Suprapubic skin (tissue), 4 donors: ENCODE measurements around the gene TMEM213. TPM values are rescaled to one million over a fixed set of nuclear protein-coding genes. Genes with fewer than 3 reads are reported as not detected.
"Not testable (repeated sequence)": the region's sequence is repeated elsewhere in the genome, so short reads cannot be mapped to it uniquely, and the experiment has no call there.

ENCODE experiments used
- DNase-seq, 2 donors: peaks; one replicate each; pipeline ENCODE4 v3.0.0-alpha.2; 2019; ENCODE audit warnings: low spot score in 2 of 2
- H3K27ac ChIP-seq: fragments of 200-600 bp; sonication (generic); one replicate; pipeline ENCODE4 v1.5.1; 2019
- H3K27me3 ChIP-seq: fragments of 200-600 bp; sonication (generic); one replicate; pipeline ENCODE4 v1.5.1; 2019
- H3K36me3 ChIP-seq: fragments of 200-600 bp; sonication (generic); one replicate; pipeline ENCODE4 v1.5.1; 2019
- H3K4me1 ChIP-seq: fragments of 200-600 bp; sonication (generic); one replicate; pipeline ENCODE4 v1.5.1; 2019
- H3K4me3 ChIP-seq: fragments of 200-600 bp; sonication (generic); one replicate; pipeline ENCODE4 v1.5.1; 2019; ENCODE audit warnings: mild to moderate bottlenecking
- H3K9me3 ChIP-seq: fragments of 200-600 bp; sonication (generic); one replicate; pipeline ENCODE4 v1.5.1; 2019
- CTCF ChIP-seq, 2 donors: fragments of 200-600 bp in 1 of 2; fragments of 450-650 bp in 1 of 2; sonication (generic) in 1 of 2; IDR thresholded peaks; one replicate each; pipeline ENCODE4 v1.5.1; 2016 to 2019; ENCODE audit warnings: antibody characterized with exemption in 2 of 2, mild to moderate bottlenecking in 1 of 2, moderate library complexity in 1 of 2
- EP300 ChIP-seq: sonication (generic); formaldehyde crosslinking; IDR thresholded peaks from one replicate; pipeline ENCODE4 v1.6.1; 2017; ENCODE audit warnings: antibody characterized with exemption
- POLR2A ChIP-seq, 2 donors: fragments of 450-650 bp; IDR thresholded peaks; one replicate each; pipeline ENCODE4 v1.6.1; 2017; ENCODE audit warnings: antibody characterized with exemption in 2 of 2, mild to moderate bottlenecking in 2 of 2, moderate library complexity in 2 of 2
- POLR2AphosphoS5 ChIP-seq, 3 donors: sonication (generic); formaldehyde crosslinking; IDR thresholded peaks; one replicate each; pipeline ENCODE4 v1.6.1; 2017; ENCODE audit warnings: antibody characterized with exemption in 3 of 3
- WGBS: methylation state at CpG from one replicate; pipeline ENCODE4 v1.1.5; 2018; 5-methylcytosine and 5-hydroxymethylcytosine counted together
- total RNA-seq, 4 donors: library from RNA; depleted of rRNA; stranded (reverse); fragments of >200 nt; gene quantifications; one replicate each; pipeline ENCODE4 v1.1.0, GENCODE V29; 2016

Gene TMEM213
- total RNA-seq, 4 donors from 2014 or later: 11.4 to 20.8 (median 14.8) TPM

DNA sequence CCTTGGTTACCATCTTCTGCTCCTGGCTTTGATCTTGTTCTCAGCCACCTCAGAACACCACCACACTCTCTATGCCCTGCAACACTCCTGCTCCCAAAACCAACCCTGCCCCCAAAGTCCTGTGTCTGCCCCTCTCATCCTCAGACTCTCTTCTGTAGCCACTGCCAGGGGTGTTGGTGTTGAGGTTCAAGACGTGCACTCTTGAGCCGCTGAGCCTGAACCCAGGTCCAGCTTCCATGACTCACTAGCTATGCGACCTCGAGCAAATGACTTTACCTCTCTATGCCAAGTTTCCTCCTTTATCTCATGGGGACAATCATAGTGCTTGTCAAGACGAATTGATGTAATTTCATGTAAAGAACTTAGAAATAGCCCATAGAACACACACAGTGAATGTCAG is 1.0 kb downstream of the TMEM213 start:
- H3K27me3 ChIP-seq: no peaks in the 10 kb centered on the region
- WGBS: 62% methylated on average over 5 of the region's 5 CpGs
- H3K4me1 ChIP-seq: no peaks in the 10 kb centered on the region
- no peaks in the 10 kb centered on the region for H3K9me3 ChIP-seq
- TF ChIP-seq CTCF (IDR thresholded peaks at IDR 0.05) (no peak), EP300 (no peak), POLR2AphosphoS5 (IDR thresholded peaks at IDR 0.05) (no peak), POLR2A (IDR thresholded peaks at IDR 0.05) (no peak)
- no peak overlapping the region for H3K4me3 ChIP-seq
- DNase-seq: no peak
- H3K36me3 ChIP-seq: no peaks in the 10 kb centered on the region
- H3K27ac ChIP-seq: peak overlapping the region; percentile 14

DNA sequence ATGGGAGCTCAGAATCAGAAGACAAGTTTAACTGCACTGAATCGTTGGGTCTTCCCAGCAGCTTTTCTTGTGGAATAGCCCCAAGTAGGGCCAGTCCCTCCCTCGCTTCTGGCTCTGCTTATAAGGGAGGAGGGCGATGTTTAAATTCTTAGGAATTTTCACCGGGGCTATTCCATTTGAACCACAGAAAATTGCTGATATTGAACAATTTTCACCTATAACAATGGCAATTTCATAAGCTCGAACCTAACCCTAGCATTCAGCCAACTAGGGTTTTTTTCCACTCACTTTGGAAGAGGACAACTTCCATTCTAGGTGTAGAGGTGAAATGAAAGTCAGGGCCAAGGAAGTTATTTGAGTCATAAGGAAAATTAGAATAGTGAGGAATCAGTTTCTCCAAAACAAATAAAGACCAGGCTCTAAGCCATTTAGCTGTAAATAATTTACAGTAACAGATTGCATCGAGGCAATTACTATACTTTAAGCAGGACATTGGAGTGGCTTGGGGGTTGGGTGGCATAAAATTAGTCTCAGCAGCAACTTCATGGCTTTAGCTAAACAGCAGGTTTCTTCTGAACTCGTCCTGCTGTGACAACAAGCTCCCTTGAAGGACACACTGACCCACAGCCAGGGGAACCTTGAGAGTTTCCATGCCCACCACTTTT is 1.7 kb downstream of the TMEM213 start:
- WGBS: 70% methylated on average over 7 of the region's 7 CpGs
- Histone ChIP-seq H3K36me3 (no peaks in the 10 kb centered on the region), H3K4me1 (no peaks in the 10 kb centered on the region), H3K4me3 (no peak overlapping the region), H3K9me3 (no peaks in the 10 kb centered on the region), H3K27ac (no peak overlapping the region), H3K27me3 (no peaks in the 10 kb centered on the region)
- TF ChIP-seq POLR2AphosphoS5 (IDR thresholded peaks at IDR 0.05) (no peak), CTCF (IDR thresholded peaks at IDR 0.05) (no peak), POLR2A (IDR thresholded peaks at IDR 0.05) (no peak), EP300 (no peak)
- DNase-seq: no peak

- no peak for DNase-seq
- no peaks in the 10 kb centered on the region for H3K4me1 ChIP-seq
- WGBS: 100% methylated on average over 3 of the region's 3 CpGs
- no peaks in the 10 kb centered on the region for H3K9me3 ChIP-seq
- H3K27me3 ChIP-seq: no peaks in the 10 kb centered on the region
- TF ChIP-seq POLR2AphosphoS5 (IDR thresholded peaks at IDR 0.05) (no peak), POLR2A (IDR thresholded peaks at IDR 0.05) (no peak), CTCF (IDR thresholded peaks at IDR 0.05) (no peak)
- no peaks in the 10 kb centered on the region for H3K36me3 ChIP-seq
- no peak overlapping the region for H3K27ac ChIP-seq
- no peak overlapping the region for H3K4me3 ChIP-seq
Measured at GRCh38 chr7:138801256-138801655, 3.5 kb downstream of the TMEM213 start.

GRCh38 chr7:138802706-138803105 is 4.9 kb downstream of the TMEM213 start:
- 92% methylated on average over 18 of the region's 18 CpGs for WGBS
- Histone ChIP-seq H3K27ac (no peak overlapping the region), H3K4me3 (no peak overlapping the region), H3K36me3 (no peaks in the 10 kb centered on the region), H3K4me1 (no peaks in the 10 kb centered on the region), H3K9me3 (no peaks in the 10 kb centered on the region), H3K27me3 (no peaks in the 10 kb centered on the region)
- DNase-seq: no peak
- TF ChIP-seq CTCF (IDR thresholded peaks at IDR 0.05) (no peak), POLR2A (IDR thresholded peaks at IDR 0.05) (no peak), EP300 (no peak), POLR2AphosphoS5 (IDR thresholded peaks at IDR 0.05) (no peak)

- 64% methylated on average over 1 of the region's 1 CpG for WGBS
- no peak overlapping the region for H3K4me3 ChIP-seq
- no peak for DNase-seq
Measured at GRCh38 chr7:138804618-138805017, 6.8 kb downstream of the TMEM213 start.

DNA sequence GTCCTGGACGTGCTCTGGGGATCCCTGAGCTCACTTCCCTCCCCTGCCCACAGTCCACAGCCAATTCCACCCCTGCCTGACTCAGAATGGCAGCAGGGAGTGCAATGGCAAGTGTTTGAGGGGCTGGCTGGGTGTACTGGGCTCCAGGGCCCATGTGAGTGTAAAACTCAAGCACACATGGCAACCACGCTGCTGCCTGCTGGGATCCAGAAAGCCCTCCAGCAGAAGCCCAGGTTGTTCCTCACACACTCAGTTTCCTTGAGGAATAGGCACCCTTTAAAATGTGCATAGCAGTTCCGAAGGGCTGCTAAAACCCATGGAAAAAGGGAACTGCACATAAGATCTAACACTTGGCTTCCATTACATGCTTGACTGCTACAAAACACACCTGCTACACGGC is 11.6 kb downstream of the TMEM213 start:
- TF ChIP-seq POLR2A (IDR thresholded peaks at IDR 0.05) (no peak), CTCF (IDR thresholded peaks at IDR 0.05) (no peak), POLR2AphosphoS5 (IDR thresholded peaks at IDR 0.05) (no peak)
- Histone ChIP-seq H3K27me3 (no peaks in the 10 kb centered on the region), H3K4me3 (no peak overlapping the region), H3K36me3 (no peaks in the 10 kb centered on the region), H3K4me1 (no peaks in the 10 kb centered on the region), H3K9me3 (no peaks in the 10 kb centered on the region), H3K27ac (no peak overlapping the region)
- 72% methylated on average over 4 of the region's 4 CpGs for WGBS
- no peak for DNase-seq

More at GRCh38 chr7:138804618-138805017, 6.8 kb downstream of the TMEM213 start:
- Histone ChIP-seq H3K36me3 (no peaks in the 10 kb centered on the region), H3K27me3 (no peaks in the 10 kb centered on the region), H3K9me3 (no peaks in the 10 kb centered on the region), H3K4me1 (no peaks in the 10 kb centered on the region), H3K27ac (no peak overlapping the region)
- TF ChIP-seq POLR2AphosphoS5 (IDR thresholded peaks at IDR 0.05): no peak

DNA sequence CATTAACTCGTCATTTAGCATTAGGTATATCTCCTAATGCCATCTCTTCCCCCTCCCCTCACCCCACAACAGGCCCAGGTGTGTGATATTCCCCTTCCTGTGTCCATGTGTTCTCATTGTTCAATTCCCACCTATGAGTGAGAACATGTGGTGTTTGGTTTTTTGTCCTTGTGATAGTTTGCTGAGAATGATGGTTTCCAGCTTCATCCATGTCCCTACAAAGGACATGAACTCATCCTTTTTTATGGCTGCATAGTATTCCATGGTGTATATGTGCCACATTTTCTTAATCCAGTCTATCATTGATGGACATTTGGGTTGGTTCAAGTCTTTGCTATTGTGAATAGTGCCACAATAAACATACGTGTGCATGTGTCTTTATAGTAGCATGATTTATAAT is 13.5 kb downstream of the TMEM213 start:
- H3K9me3 ChIP-seq, H3K27me3 ChIP-seq, H3K27ac ChIP-seq, DNase-seq, H3K4me3 ChIP-seq, H3K36me3 ChIP-seq, H3K4me1 ChIP-seq: not testable (repeated sequence)
- 87% methylated on average over 2 of the region's 2 CpGs for WGBS
